H1 (cell line): ENCODE data around the gene BCO2. TPM values are rescaled to one million over a fixed set of nuclear protein-coding genes. Genes with fewer than 3 reads are reported as not detected.

Experiments used
- CHD7 ChIP-seq: fragments of 300-600 bp; sonication (generic); IDR thresholded peaks from 2 replicates; pipeline ENCODE4 v1.7.1; 2012; ENCODE audit warnings: low read length, moderate library complexity, mild to moderate bottlenecking, inconsistent platforms; ENCODE audit not compliant: insufficient replicate concordance
- EP300 ChIP-seq, 2 experiments: IDR thresholded peaks; 1 replicate in 1 of 2; 2 replicates in 1 of 2; pipeline ENCODE4 v1.6.1; 2011 to 2012; ENCODE audit warnings: low read depth in 2 of 2, low read length in 2 of 2, mild to moderate bottlenecking in 2 of 2, borderline replicate concordance in 1 of 2, inconsistent platforms in 1 of 2, moderate library complexity in 1 of 2
- SP2 ChIP-seq: IDR thresholded peaks from 2 replicates; pipeline ENCODE4 v1.6.1; 2012; ENCODE audit warnings: mild to moderate bottlenecking, low read length, inconsistent platforms
- polyA plus RNA-seq, 7 experiments: library from polyadenylated mRNA; depleted of rRNA in 3 of 7; stranded (reverse) in 5 of 7; unstranded in 2 of 7; fragments of >200 nt in 5 of 7; fragments of 200-250 nt in 2 of 7; gene quantifications; 1 replicate in 5 of 7; 2 replicates in 1 of 7; 4 replicates in 1 of 7; pipeline versions ENCODE4 v1.2.1 to v1.2.3, GENCODE V29; 2011 to 2013; ENCODE audit warnings: missing spikeins in 2 of 7, mixed read lengths in 2 of 7
- total RNA-seq: library from RNA; stranded (reverse); fragmentation: NEBNext Ultra II Directional; extraction: Animal tissue kit (Norgen Biotek cat#: 25700); gene quantifications from 2 replicates; pipeline ENCODE4 v1.2.1, GENCODE V29; 2021

BCO2 gene
- total and polyA plus RNA-seq, 2 of the 8 experiments (the other 6 are each of a cell fraction or from before 2014, with no cell fraction given) = 0.42 to 0.82 TPM

- TF ChIP-seq CHD7 (no peak), EP300 (IDR thresholded peaks at IDR 0.05; ENCODE audit: borderline replicate concordance in 1 of 2, low read depth in 2 of 2, low read length in 2 of 2) (no peak), SP2 (no peak)
- TF ChIP-seq, all 59 proteins: peak for 0
Measured at GRCh38 chr11:112195951-112196351, 20.6 kb downstream of the BCO2 start (continued).
